ENCODE measurements around the gene MAGEB1.

Gene MAGEB1

GRCh38 chrX:30301208-30301607 is 54.3 kb downstream of the MAGEB1 start:
- DNase-seq: no peak

Data from NCI-H748 treated with DMSO at 0.1 percent for 48 hours (cell line).